Inflammatory macrophage treated with lipopolysaccharide for 1 hour (primary cell): ENCODE data around the gene CCT8L2.
A peak's percentile ranks its signal among the peaks of the same experiment; 100 is the strongest.
"Not testable (repeated sequence)": the region's sequence is repeated elsewhere in the genome, so short reads cannot be mapped to it uniquely, and the experiment has no call there.

ENCODE experiments used
- DNase-seq, 2 donors: peaks; one replicate each; pipeline ENCODE4 v3.0.0-alpha.2; 2020 to 2022

Gene CCT8L2, protein sequence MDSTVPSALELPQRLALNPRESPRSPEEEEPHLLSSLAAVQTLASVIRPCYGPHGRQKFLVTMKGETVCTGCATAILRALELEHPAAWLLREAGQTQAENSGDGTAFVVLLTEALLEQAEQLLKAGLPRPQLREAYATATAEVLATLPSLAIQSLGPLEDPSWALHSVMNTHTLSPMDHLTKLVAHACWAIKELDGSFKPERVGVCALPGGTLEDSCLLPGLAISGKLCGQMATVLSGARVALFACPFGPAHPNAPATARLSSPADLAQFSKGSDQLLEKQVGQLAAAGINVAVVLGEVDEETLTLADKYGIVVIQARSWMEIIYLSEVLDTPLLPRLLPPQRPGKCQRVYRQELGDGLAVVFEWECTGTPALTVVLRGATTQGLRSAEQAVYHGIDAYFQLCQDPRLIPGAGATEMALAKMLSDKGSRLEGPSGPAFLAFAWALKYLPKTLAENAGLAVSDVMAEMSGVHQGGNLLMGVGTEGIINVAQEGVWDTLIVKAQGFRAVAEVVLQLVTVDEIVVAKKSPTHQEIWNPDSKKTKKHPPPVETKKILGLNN

DNA sequence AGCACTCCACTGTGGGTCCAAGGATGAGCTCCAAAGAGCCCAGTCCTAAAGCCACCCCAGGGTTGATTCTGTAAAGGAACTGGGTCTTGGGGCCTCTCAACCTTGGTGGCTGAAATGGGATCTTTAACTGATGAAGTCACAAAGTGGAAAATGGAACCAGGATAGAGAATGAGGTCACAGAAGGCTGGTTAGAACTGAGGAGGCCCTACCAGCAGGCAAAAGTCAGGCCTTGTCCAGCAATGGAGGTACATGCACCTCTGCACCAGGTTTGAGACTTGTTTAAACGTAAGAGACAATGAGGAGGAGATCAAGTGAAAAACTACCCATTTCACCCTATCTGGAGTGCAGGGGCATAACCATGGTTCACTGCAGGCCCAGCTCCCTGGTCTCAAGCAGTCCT, at the start of gene CCT8L2:
Gene CCT8L2 (minus strand): TSS at position 101 of the 400 bp plus-strand sequence. CDS start 260 bp downstream, outside the sequence.
- DNase-seq, result not testable (repeated sequence)

DNA sequence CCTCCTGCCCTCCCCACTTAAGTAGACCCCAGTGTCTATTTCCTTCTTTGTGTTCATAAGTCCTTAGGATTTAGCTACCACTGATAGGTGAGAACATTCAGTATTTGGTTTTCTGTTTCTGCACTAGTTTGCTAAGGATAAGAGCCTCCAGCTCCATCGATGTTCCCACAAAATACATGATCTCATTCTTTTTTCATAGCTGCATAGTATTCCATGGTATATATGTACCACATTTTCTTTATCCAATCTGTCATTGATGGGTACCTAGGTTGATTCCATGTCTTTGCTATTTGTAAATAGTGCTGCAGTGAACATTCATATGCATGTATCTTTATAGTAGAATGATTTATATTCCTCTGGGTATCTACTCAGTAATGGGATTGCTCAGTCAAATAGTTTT, 42.8 kb upstream of the CCT8L2 start:
- DNase-seq, result not testable (repeated sequence)

DNA sequence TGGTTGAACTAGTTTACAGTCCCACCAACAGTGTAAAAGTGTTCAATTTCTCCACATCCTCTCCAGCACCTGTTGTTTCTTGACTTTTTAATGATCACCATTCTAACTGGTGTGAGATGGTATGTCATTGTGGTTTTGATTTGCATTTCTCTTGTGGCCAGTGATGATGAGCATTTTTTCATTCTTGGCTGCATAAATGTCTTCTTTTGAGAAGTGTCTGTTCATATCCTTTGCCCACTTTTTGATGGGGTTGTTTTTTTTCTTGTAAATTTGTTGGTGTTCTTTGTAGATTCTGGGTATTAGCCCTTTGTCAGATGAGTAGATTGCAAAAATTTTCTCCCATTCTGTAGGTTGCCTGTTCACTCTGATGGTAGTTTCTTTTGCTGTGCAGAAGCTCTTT, 41.5 kb upstream of the CCT8L2 start:
- not testable (repeated sequence) for DNase-seq

DNA sequence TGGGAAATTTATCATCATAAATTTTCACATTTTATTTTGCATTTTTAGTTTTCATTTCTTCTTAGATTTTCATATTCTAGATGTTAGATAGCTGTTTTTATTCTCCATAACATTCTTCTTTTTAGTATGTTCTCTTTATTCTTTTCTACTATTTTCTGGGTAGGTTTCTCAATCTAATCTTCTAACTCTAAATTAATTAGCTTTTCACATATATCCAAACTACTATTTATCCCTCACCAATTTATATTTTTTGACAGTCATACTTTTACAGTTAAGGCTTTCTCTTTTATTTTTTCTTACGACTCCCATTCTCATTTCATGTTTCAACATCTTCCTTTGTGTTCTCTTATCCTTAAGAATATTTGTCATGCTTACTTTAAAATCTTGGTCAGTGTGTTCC, 35.9 kb upstream of the CCT8L2 start:
- not testable (repeated sequence) for DNase-seq

DNA sequence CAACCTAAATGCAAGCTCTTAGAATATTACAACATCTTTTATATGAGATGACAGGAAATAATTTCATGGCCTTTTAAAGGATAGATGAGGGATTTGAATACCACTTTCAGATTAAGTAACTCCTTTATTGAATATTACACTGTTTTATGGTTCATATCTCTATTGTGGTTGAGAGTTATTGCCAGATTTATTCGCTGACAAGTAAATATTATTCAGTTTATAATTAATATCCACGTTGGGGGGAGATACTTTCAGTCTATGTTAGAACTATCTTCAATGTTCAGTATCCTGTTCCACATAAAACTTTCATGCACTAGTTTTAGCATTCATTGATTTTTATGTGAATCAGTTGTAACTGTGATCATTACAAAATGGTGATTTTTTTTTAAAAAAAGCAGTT, 32.4 kb upstream of the CCT8L2 start:
- DNase-seq, result not testable (repeated sequence)

DNA sequence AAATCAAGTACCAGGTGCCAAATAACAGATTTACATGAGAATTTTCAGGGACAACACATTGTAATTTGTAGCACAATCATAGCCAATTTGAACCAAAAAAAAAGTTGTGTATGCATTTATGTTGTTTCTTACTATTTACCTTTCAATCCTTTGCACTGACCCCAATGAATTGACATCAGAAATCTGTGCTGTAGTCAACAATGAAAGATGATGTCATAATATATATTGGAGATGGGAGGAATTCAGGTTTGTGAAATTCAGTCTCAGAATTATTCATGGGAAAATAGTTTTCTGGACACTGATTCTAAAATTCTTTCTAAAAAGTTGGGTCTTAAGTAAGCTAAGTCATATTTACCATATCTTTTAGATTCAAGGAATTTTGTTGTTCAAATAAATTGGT, 31.0 kb upstream of the CCT8L2 start:
- not testable (repeated sequence) for DNase-seq

DNA sequence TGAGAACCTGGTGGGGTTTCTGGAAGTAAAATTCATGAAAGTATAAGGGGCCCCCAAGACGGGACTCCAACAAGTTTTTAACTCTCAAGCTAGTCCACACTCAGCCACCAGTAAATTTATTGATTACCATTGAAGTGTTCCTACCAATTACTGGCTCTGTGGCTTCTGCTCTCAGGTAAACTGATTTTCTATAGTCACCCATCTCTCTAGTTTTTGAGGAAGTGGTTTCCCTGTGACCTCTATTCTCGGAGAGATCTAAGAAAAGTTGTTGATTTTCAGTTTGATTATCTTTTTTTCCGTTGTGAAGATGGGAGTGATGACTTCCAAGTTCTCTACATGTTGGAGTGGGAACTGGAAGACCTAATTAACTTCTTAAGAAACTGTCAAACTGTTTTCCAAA, 24.9 kb upstream of the CCT8L2 start:
- DNase-seq, result not testable (repeated sequence)

DNA sequence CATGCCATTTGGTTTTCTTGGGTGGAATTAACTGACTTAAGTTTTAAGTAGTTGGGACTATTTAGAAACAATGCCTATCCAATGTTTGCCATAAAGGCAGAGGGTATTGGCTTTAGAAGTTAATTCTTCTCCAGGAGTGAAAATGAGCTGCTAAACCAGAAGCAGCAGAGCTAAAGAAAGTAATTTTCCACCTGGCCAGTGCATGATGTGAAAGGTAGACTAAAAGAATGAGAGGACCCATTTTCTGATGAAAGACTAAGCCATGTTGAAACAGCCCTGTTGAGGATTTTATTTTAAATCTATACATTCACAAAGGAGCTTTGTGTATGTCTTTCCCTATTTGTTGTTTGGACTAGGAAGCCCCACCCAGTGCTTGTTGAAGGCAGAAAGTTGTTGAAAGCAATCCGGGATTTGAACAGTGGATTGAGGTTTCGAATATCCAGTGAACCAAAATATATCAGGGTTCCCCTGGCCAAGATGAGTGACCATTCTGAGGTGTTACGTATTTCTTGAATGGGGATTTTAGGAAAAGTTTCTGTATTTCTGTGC, 23.9 kb upstream of the CCT8L2 start:
- DNase-seq, result not testable (repeated sequence)

DNA sequence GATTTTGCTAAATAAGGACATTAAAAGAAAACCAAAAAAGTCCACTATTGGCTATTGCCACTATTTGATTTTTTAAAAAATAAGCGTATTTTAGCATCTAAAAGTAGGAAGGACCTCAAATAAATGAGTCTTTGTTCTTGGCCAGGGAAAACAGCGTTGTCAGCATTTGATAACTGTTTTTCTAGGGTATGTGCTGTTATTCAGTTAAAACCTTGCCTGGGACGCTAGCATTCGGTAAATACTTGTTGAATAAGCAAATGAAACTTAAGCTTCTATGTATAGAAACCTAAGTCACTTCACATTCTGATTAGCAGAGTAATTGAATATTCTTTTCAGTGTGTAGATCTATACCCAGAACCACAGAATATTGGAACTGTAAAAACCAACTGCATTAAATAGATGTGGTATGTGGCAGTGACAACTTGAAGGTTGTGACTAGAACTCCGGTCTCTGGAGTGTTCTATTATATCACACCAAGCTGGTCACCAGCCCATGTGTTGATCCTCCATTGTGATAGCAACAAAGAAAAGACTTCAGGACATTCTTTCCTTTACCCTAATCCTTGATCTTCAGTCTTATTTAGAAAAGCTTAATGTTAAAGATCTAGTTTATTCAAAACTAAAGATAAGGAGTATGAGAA, 23.1 kb upstream of the CCT8L2 start:
- DNase-seq, result not testable (repeated sequence)

DNA sequence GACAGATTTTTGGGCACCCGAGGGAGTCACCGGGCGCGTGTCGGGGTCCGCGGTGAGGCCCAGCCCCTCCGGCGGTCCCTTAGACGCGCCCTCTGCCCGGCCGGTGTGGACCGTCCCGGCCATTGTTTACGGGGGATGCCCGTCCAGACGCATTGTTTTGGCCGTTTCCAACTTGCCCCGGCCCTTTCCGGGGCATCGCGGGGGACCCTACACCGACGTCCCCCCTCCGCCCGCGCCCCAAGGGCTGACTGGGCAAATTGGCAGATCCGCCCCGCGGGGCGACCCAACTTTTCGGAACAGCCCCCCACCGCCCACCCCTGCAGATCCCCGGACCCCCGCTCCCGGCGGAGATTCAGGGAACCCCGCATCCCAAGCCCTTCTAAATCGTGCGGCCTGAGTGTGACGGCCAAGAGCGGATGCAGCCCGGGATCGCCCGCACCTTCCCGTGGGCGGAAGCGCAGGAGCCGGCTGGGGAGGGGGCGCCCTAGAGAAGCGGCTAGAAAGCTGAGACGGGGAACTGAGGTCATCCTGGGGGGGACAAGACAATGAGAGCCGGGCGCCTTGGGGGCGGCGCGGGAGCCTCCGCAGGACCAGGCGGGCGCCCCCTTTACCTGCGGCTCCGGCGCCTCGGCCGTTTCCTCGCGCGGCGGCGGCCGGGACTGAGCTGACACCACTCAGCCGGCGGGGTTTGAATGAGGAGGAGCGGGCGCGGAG, 17.1 kb upstream of the CCT8L2 start:
- DNase-seq, result no peak

DNA sequence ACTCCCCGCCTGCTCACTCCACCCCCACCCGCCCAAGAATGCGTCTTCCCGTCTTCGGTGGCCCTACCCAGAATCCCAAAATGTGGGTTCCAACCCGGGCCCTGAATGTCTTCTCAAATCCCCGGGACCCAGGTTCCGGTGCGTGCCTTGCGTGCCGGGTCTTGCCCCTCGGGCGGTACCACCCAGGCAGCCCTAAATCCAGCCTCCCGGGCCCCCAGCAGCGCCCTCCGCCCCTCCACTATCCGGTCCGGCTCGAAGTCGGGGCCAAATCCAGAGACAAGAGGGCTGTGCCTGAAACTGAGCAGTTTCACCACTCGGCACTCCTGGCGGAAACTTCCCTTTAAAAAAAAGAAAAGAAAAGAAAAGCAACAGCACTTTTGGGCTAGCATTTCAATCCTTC, 16.3 kb upstream of the CCT8L2 start:
- no peak for DNase-seq

DNA sequence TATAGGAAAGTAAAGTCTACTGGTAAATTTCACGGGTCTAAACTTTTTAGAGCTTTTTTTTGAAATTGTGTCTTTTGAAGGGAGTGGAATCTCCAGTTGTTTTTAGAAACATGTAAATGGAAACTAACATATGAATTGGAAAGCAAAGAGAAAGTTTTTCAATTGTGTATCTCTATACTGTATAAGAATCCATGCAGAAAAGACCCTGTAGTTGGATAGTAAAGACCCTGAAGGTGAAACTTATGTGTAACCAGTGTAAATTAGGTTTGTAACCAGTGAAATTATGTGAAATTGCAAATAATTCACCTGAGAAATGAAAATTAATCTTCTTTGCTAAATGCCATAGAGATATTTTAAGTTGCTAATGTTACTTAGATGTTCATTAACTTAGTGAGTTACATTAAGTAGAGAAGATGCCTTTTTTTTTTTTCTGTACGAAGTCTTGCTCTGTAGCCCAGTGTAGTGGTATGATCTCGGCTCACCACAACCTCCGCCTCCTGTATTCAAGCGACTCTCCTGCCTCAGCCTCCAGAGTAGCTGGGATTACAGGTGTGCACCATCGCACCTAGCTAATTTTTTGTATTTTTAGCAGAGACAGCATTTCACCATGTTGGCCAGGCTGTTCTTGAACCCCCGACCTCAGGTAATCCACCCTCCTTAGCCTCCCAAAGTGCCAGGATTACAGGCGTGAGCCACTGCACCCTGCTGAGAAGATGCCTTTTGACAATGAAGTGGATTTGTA, 11.8 kb upstream of the CCT8L2 start:
- not testable (repeated sequence) for DNase-seq

DNA sequence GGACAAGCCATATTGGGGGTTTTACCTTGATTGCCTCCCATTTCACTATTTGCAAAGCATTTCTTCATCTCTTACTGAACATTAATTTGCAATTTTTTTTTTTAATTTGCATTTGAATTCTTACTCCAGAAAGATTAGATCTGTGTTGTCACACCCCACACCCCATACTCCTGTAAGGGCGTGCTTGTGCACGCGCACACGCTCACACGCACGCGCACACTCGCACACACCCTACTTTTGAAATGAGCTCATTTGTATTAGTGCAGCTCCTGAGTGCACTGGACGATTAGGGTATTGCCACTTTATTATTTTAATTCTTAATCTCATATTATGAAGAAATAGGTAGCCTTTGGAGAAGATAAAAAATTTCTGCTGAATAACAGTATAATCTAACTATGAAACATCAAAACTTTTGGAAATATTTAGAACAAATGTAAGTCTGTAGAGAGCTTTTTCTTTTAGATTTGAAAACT, 11.2 kb upstream of the CCT8L2 start:
- not testable (repeated sequence) for DNase-seq

DNA sequence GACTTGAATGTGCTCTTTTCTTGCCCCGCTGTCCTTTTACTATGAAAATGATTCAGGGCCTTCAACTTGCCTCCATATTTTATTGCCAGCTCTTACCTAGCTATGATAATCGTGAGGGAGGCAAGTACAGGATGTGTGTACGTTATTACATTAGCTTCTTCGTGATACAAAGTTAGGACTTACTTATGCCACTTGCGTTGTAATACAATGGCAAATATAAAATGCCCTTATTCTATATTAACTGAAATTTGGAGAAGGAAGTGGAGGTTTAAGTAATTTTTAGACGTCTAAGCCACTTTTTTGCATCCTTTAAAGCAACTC, 10.8 kb upstream of the CCT8L2 start:
- DNase-seq, result no peak

DNA sequence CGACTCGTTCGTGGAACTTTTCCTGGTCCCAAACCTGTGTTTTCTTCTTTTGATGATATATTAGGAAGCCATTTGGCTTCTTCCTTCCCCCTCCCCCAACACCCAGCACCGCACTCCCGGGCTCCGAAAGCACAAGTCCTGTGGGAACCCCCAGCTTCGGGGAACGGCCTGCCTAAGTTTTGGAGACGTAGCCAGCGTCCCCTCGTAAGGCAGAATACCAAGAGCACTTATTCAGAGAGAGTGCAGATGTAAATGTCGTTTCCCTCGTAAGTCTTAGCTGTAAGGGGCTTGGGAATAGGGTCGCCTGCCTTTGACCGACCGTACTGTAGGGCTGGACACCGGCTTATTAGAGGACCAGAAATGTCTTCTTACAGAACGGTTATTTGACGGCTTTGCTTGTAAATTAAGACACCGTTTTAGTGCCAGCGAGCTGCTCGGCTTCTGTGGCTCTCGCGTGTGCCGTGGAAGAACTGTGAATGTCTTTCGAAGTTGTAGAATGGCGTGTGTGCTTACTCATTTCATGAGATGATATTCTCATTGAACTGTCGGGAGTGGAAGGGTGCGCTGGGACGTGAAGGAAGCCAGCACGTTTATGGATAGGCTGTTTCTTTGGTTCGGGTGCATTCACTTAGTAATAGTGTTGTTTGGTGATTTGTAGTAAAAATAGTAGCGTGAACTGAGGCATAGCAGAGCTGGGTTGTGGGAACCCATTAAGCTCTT, 10.3 kb upstream of the CCT8L2 start:
- DNase-seq, result peak; percentile 3 to 16

DNA sequence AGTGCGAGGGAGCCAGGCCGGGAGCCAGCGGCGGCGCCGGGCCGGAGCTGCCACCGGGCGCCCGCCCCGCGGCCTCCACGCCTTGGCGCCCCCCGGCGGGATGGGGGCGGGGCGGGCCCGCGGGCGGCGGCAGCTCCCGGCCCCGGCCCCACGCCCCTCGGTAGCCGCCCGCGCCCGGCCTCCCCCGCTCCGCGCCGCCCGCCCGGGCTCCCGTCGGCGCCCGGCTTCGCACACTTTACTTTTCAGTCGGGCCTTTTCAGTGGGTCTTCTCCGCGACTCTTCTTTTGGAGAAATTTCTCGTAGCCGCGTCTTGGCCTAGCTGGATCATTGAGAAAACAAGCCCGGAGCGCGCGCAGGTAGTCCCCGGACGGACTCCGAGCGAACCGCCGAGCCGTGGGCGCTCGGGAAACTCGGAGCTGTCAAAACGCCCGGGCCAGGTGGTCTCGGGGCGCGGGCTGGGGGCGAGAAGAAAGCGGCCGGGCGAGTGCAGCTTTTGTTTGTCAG, 9.7 kb upstream of the CCT8L2 start:
- DNase-seq, result not testable (repeated sequence)

DNA sequence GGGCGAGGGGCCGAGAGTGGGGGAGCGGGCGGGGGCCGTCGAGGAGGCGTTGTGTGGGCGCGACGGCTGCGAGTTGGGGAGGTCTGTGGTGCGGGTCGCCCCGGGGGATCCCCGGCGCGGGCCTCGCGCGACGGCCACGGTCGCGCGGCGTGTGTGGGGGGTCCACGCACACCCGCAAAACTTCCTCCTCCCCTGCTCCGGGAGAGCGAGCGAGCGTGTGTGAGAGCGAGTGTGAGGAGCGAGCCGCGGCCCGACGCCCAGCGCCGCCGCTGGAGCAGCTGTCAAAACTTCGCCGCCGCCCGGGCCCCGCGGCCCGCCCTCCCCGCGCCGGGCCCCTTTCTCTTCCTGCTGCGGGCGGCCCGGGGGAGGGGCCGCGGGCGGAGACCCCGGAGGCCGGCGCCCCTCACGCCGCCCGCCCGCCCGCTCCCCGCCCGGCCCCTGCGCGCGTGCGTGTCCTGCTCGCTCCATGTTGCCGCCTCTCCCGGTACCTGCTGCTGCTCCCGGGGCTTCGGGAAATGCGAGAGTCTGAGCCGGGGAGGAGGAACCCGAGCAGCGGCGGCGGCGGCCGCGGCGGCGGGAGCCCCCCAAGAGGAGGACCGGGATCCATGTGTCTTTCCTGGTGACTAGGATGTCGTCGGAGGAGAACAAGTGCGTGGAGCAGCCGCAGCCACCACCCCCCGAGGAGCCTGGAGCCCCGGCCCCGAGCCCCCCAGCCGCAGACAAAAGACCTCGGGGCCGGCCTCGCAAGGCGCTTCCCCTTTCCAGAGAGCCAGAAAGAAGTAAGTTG, 9.0 kb upstream of the CCT8L2 start:
- DNase-seq, result peak in 1 of 2 donors; percentile 8

DNA sequence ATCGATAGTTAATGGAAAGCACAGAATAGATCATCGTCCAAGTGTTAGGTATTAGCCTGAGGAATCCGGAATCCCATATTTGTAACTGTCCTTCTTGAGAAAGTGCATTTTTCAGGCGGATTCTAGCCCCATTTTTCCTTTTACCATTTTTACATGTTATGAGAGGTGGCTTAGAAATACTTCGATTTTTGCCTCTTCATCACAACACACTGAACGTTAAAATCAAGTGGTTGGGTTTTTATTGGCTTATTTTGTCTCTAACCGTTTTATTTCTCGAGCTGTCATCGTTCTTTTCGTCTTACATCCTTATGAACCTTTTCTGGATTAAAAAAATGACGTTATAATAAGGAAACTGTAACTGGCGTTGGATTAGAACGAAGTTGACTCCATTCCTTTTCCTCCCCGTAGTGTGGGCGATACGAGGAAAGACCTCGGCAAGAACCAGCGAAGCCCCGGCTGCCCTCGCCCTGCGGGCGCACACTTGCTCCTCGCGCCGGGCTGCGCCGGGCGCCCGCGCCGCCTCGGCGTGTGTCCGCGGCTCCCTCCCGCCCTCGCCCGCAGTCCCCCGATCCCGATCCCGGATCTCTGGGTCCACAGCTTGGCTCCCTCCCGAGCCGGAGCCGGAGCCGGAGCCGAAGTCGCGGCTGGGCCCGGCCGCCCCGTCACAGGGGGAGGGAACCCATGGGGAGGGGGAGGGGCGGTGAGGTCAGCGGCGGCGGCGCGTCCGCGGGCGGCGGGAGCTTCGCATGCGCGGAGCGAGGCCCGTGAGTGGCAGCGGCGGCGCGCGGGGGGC, 8.2 kb upstream of the CCT8L2 start:
- peak; percentile 42 to 79 for DNase-seq

DNA sequence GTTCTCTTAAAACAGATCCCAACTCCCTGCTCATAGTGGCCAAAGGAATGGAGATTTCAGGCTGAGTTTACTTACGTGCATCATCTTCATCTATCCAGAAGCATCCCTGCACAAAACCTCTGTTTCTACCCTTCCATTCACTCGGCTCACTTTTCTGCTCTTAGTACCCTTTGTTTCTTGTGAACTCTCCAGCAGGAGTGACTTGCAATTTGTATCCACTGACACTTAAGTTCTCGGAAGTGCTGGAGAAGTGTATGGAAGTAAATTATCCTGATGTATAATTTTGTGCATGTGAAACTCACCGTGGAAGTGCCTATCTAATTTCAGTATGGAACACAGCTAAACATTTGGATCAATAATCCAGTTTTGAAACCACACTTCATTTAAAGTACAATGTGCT, 7.0 kb upstream of the CCT8L2 start:
- not testable (repeated sequence) for DNase-seq

DNA sequence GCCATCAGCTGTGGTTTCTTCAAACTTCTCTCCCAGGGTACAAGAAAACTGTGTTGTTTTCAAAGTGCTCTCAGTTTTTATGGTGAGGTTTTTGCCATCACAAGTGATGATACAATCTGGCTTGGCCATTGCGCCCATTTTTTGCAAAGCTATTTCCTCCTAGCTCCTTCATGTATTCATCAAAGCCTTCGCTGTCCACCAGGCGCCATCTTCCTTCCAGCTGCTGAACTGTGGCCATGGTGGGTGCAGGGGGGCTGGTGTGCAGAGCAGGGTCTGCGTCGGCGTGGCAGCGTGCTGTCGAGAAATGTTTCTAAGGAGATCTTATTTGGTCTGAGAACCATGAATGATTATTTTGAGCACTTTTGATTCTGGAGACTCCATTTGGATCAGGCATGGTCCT, 2.6 kb upstream of the CCT8L2 start:
- not testable (repeated sequence) for DNase-seq
